ENCODE measurements around the gene POLN.

POLN gene

DNA sequence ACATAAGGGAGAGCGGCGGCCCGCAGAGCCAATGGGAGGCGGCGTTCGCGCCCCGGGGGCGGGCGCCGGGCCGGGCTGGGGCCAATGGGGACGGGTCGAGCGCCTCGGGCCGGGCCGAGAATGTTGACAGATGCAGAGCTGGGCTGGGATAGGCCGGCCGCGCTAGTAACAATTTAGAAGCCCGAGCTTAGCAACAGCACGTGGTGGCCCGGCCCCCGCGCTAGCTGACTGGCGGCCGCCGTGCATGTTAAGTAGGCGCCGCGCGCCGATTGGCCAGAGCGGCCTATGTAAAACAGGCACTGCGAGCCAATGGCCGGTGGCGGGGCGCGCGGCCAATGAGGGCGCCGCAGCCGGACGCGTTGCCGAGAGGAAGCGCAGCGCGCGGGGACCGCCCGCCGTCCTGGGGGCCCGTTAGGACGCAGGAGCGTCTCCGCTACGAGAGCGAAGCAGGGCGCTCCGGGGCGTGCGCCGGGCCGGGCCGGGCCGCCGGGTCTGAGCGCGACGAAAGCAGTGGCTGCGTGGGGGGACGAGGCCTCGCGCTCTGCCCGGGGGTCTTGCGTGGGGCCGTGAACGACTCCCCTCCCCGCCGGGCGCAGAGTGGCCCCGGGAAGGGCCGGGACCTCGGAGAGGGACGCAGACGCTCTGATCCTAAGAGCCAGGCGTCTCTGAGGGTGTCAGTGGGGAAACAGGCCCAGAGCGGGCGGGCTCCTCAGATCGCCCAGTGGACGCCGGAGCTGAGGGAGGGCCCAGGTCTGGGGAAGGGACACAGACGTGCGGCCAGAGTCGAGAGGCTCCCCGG, 20.4 kb upstream of the POLN start:
- peak; percentile 100 for DNase-seq

DNA sequence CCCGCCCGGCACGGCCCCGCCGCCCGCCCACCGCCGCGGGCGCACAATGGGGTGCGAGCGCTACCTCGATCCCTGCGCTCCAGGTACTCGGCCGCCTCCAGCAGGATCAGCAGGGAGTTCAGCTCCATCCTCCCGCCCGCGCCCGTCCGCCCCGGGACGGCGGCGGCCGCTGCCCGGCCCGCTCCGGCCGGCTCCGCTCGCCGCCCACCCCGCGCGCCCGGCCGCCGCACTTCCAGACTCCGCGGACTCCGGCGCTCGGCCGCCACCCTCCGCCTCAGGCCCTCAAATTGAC, 19.9 kb upstream of the POLN start, which contains the start of gene MXD4:
MXD4 (minus strand) TSS at position 257 of the 292 bp plus-strand sequence; CDS start at position 128, 129 bp downstream.
- no peak for DNase-seq

DNA sequence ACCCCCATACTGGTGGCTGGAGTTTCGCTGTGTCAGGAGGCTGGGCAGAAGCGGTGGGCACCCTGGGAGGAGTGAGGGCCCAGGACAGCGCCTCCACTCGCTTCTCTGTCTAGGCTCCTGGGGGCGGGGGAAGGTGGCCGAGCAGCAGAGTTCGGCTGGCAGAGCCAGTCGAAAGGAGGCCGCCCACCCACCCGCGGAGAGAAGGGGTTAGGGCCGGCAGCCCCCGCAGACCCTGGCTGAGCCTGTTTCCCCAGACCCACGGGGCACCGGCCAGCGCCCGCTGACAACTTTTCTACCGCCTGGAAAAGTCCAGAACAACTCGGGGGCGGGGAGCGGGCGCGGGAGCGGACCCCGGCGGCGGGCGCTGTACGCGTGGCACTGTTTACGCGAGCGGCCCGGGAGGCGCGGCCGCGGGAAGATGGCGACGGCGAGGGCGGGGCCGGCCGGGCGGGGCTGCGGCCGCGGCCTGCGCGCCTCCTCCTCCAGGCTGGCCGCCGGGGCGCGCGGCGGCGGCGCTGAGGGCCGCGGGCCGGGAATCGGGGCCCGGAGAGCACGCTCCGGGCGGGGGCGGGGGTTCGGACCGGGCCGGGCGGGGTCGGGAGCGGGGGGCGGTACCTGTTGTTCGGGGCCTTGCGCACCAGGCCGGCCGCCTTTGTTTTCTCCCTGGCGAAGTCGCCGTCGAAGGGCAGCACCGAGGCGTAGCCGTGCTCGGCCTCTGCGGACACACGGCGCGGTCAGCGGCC, 19.4 kb upstream of the POLN start:
- DNase-seq: peak; percentile 69

DNA sequence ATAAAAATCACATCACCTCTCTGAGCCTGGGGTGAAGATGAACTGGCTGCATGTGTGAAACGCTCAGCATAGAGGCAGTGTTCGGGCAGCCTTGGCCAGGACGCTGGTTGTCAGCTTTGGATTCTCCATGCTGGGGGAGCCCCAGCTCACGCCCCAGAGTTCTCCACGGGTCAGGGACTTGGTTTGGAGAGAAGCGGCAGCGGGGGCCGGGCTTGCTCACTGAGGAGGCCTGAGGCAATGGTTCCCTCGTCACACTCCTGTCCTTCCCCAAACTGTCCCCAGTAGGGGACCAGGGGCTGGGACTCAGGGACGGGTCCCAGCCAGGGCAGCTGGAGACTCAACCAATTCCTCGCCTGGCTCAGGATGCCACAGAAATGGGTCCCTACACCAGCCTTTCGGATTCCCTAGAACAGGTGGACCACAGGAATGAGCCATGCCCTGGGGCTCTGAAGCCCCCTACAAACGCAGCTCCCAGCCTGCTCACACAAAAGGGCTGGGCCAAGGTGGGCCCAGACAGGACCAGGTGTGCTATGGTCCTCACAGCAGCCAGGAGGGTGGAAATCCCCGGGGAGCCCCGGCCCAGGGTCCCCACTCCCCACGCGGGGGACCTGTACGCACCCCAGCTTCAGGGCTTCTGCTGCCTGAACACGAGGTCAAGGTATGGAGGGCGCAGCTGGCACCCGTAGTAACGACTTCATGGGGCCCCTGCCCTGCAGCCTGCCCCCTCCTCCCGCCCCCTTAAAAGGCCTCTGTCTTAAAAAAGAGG, 18.6 kb upstream of the POLN start:
- DNase-seq: no peak

DNA sequence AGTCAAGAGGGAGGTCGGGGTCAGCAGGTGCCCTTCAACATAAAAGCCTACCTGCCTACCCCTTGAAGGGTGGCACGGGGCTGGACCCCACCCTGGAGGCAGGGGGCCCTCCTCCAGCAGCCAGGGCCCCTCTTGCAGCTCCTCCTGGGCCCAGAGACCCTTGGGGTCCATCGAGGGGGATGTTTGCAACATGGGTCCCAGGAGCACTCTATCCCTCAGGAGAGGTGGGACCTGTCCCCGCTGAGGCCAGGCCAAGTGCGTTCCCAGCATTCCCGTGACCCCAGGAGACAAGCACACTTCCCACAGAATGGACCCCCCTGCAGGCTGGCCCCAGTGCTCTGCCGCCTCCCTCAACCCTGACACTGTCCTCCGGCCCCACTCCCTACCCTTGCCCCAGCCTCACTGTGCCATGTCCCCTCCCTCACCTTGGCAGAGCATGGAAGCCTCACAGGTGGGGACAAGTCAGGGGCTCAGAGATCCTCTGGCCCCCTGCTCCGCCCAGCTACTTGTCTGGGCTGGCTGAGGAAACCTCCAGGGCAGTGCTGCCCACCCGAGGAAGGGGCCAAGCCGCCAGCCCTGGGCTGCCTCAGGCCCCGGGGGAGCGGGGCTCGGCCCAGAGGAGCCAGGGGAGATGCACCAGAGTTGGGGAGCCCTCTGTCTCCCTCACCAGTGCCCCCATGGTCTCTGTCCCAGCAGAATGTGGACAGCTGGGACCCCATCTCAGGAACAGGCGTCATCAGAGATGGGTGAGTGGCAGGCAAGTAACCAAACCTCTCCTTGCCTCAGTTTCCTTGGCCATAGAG, 17.8 kb upstream of the POLN start:
- no peak for DNase-seq

DNA sequence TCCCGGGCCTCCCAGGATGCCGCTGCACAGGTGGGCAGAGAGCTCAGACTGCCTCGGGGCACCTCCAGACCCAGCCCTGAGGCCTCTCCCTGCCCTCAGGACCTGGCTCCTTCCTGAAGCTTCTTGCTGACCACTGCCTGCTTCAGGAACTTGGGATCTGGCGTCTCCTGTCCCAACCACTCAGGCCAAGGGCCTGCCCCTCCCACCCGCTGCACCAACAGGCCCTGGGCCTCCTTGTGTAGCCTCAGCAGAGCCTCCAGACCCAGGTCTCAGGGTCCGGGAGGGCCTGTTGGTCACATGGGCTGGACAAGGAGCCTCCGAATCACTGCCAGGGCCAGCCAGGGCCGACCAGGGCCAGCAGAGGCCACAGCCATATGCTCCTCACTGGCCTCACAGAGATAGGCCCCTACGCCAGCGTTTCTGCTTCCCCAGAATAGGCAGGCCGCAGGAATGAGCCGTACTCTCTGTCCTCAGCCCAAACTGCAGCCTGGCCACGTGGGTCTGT, 17.2 kb upstream of the POLN start:
- no peak for DNase-seq

DNA sequence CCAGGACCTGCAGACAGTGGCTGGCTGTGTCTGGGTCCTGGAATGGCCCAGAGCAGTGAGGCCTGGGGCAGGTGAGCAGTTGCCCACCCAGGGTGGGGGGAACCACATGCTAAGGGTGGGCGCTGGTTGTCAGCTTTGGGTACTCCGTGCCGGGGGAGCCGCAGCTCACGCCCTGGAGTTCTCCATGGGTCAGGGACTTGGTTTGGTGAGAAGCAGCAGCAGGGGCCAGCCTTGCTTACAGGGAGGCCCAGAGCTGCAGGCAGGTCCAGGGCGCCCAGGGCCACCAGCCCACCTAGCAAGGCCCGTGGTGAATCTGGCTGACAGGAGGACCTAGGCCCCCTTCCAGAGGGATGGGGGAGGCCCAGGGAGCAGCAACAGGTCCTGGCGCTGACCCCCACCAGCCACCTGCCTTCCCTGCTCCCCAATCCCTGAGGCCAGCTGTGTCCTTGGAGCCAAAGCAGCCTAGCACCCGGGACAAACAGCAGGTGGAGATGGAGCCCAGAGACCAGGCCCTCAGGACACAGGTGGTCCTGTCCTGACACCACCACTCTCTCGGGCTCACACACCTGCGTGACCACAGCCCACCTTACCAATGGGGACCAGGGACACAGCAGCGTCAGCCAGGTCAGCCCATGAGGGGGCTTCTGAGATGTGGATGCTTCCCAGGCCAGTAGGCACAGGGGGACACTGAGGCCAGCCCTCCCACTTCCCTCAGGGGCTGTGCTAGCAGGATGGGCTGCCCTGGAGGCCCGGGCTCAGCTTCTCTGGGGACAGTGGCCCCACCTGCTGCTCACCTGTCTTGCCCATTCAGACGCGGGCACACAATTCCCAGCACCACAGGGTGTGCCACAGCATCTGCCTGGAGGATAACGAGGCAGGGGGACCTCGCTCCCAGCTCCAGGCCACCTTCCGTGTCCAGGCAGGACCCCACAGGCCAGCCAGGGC, 16.4 kb upstream of the POLN start:
- DNase-seq: no peak

DNA sequence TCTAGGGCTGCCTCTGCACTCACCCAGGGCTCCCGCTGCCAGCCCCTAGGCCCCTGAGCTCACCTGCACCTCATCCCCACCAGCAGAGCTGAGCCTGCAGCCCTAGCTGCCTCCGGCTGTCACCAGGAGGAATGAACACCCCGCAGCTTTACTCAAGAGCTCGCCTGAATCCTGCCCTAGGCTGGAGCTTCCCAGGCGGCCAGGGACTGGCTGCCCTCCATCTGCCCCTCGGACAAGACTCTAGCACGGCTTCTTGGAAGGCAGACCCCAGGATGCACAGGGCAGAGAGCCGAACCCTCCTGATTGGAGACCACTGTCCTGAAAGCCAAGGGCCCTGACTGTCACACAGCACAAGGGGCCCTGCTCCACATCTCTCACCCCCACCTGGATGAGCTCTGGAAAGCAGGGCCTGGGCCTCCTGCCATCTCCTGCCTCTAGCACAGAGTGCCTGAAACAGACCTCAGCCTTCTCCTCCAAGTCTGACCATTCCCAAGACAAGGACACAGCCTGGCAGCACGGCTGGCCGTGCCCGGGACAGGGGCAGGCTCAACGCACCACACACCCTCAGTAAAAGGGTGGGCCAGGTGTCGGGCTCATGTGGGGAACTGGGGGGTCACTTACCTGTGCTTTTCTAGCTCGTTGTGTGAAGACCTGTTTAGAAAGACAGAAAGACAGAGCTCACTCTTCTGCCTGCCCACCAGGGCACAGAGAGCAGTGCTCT, 15.6 kb upstream of the POLN start:
- DNase-seq: no peak

DNA sequence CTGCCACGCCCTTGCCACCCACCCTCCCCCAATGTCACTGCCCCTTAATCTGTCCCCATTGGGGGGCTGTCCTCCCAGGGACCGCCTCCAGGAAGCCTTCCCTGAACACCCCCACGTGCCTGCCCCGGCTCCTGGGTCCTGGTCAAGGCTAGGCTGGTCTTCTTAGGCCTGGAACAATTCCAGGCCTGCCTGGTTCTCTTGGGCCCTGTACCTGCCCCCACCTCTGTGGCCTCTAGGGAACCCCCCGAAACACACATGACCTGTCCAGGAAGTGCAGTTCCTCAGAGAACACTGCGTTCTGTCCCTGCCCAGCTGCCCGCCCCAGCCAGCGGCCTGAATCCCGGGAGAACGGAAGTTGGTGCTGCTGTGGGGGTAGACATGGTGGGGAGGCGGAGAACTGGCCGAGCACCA, 14.9 kb upstream of the POLN start:
- no peak for DNase-seq

DNA sequence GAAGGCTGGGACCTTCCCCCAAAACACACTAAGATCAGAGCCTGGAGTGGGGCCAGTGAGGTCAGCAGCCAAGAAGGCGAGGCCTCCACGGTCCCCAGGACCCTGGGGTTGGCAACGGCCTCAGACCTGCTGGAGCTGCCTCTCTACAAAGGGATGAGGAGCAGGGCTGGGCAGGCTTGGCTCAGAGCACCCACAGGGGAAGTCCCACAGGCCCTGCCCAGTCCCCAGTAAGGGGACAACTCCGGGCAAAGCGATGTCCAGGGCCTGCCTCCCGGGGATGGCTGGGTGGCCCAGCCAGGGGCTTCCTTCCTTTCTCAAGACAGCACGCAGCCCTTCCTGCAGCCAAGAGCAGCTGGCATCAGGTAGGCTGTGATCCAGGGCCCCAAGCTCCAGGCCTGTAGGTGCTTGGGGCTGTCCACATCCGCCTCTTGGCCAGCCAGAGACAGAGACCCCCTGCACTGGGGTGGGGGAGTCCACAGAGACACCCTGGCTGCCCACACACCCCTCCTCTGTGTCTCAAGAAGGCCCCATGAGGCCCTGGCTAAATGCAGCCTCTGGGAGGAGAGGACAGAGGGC, 14.3 kb upstream of the POLN start:
- no peak for DNase-seq

DNA sequence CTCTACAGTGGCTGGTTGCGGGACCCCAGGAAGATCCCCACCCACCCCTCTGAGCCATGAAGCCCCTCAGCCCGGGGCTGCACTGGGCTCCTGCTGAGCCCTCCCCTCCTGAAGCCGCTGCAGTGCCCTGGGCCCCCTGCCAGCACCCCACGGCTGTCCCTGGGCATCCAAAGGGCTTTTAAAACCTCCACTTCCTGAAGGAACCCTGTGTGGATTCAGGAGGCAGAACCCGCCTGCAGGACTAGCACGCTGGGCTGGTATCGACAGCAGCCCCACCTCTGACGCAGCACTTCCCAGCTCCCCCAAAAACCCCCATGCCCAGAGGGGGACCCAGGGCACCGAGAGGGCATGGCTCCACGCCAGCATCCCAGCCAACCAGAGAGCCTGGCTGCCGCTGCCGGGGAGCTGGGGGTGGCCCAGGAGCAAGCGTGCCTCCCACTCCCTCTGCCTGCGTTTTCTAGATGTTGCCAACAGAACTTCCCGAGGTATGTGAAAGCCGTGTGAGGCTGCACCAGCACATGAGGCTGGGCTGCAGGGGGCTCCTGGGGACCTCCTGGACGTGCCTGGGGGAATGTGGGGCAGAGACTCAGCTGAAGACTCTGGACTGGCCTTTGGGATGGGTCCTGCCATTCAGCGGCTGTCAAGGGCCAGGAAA, 13.7 kb upstream of the POLN start:
- DNase-seq: no peak

DNA sequence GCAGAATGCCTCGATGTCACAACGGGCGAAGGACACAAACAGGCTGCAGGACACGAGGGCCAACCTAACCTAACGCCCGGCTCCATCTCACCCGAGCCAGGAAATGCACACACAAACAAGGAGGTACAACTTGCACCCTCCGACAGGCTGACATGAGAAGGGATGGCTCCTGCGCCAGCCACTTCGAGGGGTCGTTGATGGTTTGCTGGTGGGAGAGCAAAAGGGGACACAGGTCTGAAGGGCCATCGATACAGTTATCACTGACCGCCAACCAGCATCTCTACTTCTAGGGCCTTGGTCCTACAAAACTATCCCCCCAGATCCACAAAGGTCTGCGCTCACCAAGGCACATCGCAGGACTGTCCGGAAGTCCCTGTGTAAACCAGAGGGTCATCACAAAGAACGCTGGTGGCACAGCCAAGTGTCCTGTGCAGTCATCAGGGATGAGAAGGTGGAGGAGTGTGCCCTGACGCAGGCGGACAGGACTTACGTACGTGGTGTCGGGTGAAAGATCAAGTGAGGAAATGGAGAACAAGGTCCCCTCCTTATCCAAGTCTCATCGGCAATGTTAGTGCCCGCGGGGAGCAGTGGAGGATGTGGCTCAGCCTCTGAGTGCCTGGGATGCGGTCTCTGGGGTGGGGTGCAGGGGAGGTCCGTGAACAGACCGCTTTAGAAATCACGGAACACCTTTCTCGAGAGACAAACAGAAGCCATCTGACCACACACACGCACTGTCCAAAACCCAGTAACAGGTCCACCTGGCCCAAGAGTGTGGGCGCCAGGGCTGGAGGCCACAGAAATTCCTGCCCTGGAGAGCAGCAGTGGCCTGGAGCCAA, 13.0 kb upstream of the POLN start:
- no peak for DNase-seq

DNA sequence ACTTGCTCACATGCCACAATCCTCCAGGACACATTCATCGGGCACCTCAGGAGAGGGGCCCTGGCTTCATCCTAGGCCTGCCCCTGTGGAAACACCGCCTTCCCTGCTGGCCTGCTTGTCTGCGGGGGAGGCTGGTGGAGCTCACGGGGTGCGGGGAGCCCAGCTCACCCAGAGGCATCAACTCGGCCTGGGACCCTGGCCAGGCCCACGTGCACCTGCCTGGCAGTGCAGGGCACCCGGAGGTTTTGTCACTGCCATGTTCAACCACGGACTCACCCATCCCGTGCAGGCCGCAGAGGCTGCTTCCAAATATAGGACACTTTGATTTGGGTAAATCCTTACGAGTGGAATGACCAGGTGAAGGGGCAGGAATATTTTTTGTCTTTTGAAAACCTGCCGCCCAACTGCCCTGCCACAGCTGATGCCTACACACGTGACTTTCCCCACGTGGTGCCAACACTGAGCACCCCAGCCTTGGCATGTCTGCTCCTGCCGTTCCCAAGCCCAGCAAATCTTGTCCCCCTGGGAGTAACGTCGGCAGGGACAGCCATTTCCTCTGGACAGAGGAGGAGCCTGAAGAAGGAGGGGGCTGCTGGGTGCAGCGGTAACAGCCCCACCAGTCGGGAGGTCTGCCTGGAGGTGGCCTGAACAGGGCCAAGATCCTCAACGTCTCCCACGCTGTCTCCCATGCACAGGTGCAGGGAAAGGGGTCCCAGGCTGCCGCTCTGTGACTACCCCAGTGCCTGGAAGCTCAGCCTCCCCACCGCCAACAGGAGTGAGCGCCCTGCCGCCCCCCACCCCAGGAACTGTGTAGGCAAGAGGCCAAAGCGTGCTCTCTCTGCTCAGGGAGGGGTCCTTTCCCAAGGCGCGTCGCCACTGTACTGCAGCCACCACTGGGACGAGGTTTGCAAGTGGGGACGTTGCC, 11.5 kb upstream of the POLN start:
- DNase-seq: no peak

DNA sequence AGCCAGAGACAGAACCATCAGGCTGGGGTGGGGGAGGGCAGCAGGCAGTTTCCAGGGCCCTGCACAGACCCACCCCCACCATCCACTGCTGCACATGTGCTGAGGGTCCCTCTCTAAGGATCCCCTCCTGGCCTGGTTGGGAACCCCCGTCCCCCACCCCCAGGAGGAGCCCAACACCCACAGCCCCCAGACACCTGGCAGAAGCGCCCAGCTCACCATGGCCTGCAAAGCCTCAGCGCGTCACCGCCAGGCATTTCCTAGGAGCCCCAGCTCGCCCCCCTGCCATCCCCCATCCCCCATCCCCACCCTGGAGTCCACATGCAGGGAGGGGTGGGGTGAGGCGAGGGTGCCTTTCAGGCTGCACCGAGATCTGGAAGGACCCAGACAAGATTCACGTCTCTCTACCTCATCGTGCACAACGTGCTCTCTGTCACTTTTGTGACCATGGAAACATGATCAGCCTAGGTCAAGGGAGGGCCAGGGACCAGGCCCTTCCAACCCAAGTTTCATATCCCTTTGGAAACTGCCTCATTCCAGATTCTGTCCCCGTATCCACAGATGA, 10.7 kb upstream of the POLN start:
- DNase-seq: no peak

DNA sequence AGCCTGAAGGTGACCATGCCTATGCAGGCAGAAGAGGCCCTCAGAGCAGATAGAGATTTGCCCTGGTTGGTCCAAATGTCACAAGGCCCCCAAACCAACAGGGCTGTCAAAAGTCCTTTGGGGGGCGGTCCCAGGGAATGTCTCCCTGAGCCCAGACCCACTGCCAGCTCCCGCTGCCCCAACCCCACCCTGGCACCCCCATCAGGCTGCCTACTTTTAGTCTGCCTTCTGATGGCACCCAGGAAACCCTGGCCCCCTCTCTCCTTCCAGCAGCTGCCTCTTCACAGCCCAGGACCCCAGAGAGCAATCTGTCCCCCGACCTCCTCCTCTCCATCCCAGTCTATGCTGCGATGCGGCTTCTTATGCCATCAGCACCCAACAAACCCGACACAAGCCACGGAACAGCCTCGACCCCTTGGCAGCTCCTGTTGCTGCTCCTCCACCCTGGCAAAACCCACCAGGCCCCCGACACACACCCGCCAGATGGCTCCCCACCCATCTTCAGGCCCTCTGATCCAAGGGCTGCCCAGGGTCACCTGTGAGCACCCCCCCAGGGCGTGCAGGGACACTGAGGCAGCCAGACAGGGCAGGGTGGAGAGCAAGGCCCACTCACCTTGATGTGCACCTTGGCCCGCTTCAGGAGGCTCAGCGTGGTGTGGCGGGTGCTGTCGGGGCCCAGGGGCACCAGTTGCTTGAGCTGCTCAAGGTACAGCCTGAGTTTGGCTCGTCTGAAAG, 10.0 kb upstream of the POLN start:
- no peak for DNase-seq

DNA sequence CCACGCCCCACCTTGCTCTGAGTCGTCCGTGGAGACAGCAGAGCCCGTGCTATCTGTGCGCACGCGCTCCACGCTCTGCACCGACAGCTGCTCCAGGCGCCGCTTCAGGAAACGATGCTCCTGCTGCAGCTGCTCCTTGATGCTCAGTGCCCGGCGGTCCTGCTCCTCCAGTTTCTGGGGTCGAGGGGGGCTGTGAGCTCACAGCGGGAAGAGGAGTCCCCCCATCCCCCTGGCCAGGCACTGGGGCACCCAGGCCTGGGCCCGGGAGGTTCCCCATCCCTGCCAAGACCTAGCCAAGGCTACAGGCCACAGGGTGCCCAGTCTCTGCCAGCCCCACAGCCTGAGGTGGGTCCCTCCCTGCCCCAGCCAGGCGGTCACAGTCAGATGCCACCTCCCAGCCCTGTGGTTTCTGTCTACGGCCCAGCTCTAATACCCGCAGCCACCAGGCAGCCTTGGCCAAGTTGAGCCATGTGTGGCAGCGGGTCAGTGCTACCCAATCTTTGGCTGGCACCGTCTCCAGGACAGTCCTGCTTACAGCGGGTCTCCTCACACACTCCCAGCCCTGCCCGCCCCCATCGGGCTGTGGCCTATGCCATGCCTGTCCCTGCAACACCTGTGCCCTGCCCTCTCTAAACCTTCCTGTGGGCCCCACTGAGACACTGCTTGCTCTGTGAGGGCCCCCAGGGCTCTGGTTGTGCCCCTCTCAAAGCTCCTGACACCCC, 9.3 kb upstream of the POLN start:
- no peak for DNase-seq
